NT2/D1 (cell line): ENCODE measurements around the gene ADK.

Experiments used
- SUZ12 ChIP-seq: IDR thresholded peaks from 2 replicates; pipeline ENCODE4 v1.6.1; 2011; ENCODE audit not compliant: insufficient read length, insufficient read depth; ENCODE audit errors: extremely low read depth
- YY1 ChIP-seq: IDR thresholded peaks from 2 replicates; pipeline ENCODE4 v1.6.1; 2011; ENCODE audit not compliant: insufficient read length, insufficient read depth
- ZNF274 ChIP-seq: IDR thresholded peaks from 2 replicates; pipeline ENCODE4 v1.6.1; 2011; ENCODE audit warnings: mild to moderate bottlenecking, low read depth, low read length

DNA sequence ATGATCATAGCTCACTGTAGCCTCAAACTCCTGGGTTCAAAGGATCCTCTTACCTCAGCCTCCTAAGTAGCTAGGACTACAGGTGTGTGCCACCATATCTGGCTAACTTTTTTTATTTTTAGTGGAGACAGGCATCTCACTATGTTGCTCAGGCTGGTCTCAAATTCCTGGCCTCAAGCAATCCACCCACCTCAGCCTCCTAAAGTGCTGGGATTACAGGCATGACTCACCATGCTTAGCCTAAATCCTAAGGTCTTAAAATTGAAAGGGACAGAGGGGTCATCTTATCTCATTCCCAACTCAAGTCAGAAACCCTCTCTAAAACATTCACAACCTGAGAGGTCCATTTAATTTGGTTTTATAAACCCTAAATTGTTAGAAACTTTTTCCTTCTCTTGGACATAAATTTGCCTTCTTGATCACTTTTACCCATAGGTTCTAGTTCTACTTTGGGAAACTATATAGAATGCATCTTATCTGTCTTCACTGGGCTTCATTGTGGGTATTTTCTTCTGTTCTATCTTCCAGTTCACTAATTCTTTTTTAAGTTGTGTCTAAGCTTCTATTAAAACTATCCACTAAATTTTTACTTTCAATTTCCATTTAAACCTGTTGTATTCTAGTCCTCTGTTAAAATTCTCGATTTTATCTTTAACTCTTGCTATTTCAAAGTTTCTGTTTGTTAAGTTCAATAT is 492.0 kb downstream of the ADK start:
- TF ChIP-seq SUZ12 (no peak), YY1 (no peak), ZNF274 (no peak)
